HepG2 (cell line): ENCODE measurements around the gene EGFL8. TPM values are rescaled to one million over a fixed set of nuclear protein-coding genes. Genes with fewer than 3 reads are reported as not detected.

Experiments used
- ARID2 ChIP-seq: sonication (generic); formaldehyde crosslinking; IDR thresholded peaks from 2 replicates; pipeline ENCODE4 v1.8.1; 2022; ENCODE audit warnings: mild to moderate bottlenecking, missing genetic modification reagents, borderline replicate concordance
- CC2D1A ChIP-seq: sonication (generic); formaldehyde crosslinking; IDR thresholded peaks from 2 replicates; pipeline ENCODE4 v1.8.1; 2023; ENCODE audit warnings: mild to moderate bottlenecking, missing genetic modification reagents
- DNMT1 ChIP-seq: sonication (generic); formaldehyde crosslinking; IDR thresholded peaks from 2 replicates; pipeline ENCODE4 v1.5.1; 2020; ENCODE audit warnings: mild to moderate bottlenecking, missing genetic modification reagents
- FOSL1 ChIP-seq: sonication (generic); formaldehyde crosslinking; IDR thresholded peaks from 2 replicates; pipeline ENCODE4 v1.9.0; 2021; ENCODE audit warnings: missing genetic modification reagents, borderline replicate concordance
- HNRNPH1 ChIP-seq: fragments of 200-400 bp; formaldehyde crosslinking; optimal IDR thresholded peaks from 2 replicates; pipeline ENCODE3; 2017; ENCODE audit warnings: mild to moderate bottlenecking, low read depth, low read length
- KMT2B ChIP-seq: IDR thresholded peaks from 2 replicates; pipeline ENCODE4 v1.6.1; 2016; ENCODE audit warnings: missing genetic modification reagents, missing compliant biosample characterization
- NR2C2 ChIP-seq: sonication (generic); formaldehyde crosslinking; IDR thresholded peaks from 2 replicates; pipeline ENCODE4 v1.4.0; 2020; ENCODE audit warnings: missing genetic modification reagents, mild to moderate bottlenecking, moderate library complexity, borderline replicate concordance
- POLR2AphosphoS5 ChIP-seq: IDR thresholded peaks from 2 replicates; pipeline ENCODE4 v1.6.1; 2012; ENCODE audit warnings: low read depth, low read length
- SIN3A ChIP-seq: IDR thresholded peaks from 2 replicates; pipeline ENCODE4 v1.6.1; 2011; ENCODE audit warnings: low read depth, mild to moderate bottlenecking, control low read depth, low read length, borderline replicate concordance
- TAF15 ChIP-seq: fragments of 200-400 bp; formaldehyde crosslinking; IDR thresholded peaks from one replicate; pipeline ENCODE4 v1.6.1; 2018; ENCODE audit warnings: mild to moderate bottlenecking, low read depth, low read length; ENCODE audit not compliant: poor library complexity, severe bottlenecking
- TBX2 ChIP-seq: sonication (generic); formaldehyde crosslinking; IDR thresholded peaks from 2 replicates; pipeline ENCODE4 v1.5.0; 2020; ENCODE audit warnings: missing genetic modification reagents, mild to moderate bottlenecking, borderline replicate concordance
- TCF12 ChIP-seq, 2 experiments: fragments of 450-650 bp in 1 of 2; sonication (generic) in 1 of 2; formaldehyde crosslinking in 1 of 2; IDR thresholded peaks; 2 replicates each; pipeline versions ENCODE4 v1.6.1 to v1.8.0; 2017 to 2022; ENCODE audit warnings: antibody characterized with exemption in 1 of 2, mild to moderate bottlenecking in 1 of 2, missing genetic modification reagents in 1 of 2, moderate library complexity in 1 of 2
- U2AF2 ChIP-seq: fragments of 200-400 bp; formaldehyde crosslinking; IDR thresholded peaks from 2 replicates; pipeline ENCODE4 v1.6.1; 2017; ENCODE audit warnings: low read depth, mild to moderate bottlenecking, low read length
- ZMAT3 ChIP-seq: sonication (generic); formaldehyde crosslinking; conservative IDR thresholded peaks from 2 replicates; pipeline ENCODE4 v1.7.0; 2021; ENCODE audit warnings: missing genetic modification reagents
- ZNF235 ChIP-seq: sonication (generic); formaldehyde crosslinking; IDR thresholded peaks from 2 replicates; pipeline ENCODE4 v1.8.1; 2023; ENCODE audit warnings: mild to moderate bottlenecking, missing genetic modification reagents, borderline replicate concordance
- ZNF317 ChIP-seq: sonication (generic); formaldehyde crosslinking; IDR thresholded peaks from 2 replicates; pipeline ENCODE4 v1.5.0; 2020; ENCODE audit warnings: mild to moderate bottlenecking, missing genetic modification reagents
- ZNF34 ChIP-seq: sonication (generic); formaldehyde crosslinking; IDR thresholded peaks from 2 replicates; pipeline ENCODE4 v1.4.0; 2020; ENCODE audit warnings: mild to moderate bottlenecking, missing genetic modification reagents, borderline replicate concordance
- ZNF430 ChIP-seq: sonication (generic); formaldehyde crosslinking; IDR thresholded peaks from 2 replicates; pipeline ENCODE4 v1.9.0; 2021; ENCODE audit warnings: mild to moderate bottlenecking, missing genetic modification reagents
- ZNF572 ChIP-seq: sonication (generic); formaldehyde crosslinking; IDR thresholded peaks from 2 replicates; pipeline ENCODE4 v1.5.1; 2020; ENCODE audit warnings: mild to moderate bottlenecking, missing genetic modification reagents
- polyA plus RNA-seq, 8 experiments: library from polyadenylated mRNA; depleted of rRNA in 3 of 8; stranded (reverse) in 7 of 8; unstranded in 1 of 8; fragments of >200 nt; fragmentation: Illumina TruSeq in 4 of 8; extraction: Trizol in 4 of 8; gene quantifications; 2 replicates each; pipeline versions ENCODE4 v1.2.1 to v1.2.3, GENCODE V29; 2011 to 2016; ENCODE audit warnings: low read depth in 4 of 8, missing spikeins in 1 of 8, mixed read lengths in 1 of 8; ENCODE audit not compliant: insufficient read depth in 1 of 8
- total RNA-seq, 5 experiments: library from RNA; depleted of rRNA; stranded (reverse); fragments of >200 nt; fragmentation: Illumina TruSeq; extraction: Trizol; gene quantifications; 2 replicates each; pipeline ENCODE4 v1.2.3, GENCODE V29; 2016; ENCODE audit warnings: low read depth in 1 of 5
- TF ChIP-seq, protein P1 (sequence below): sonication (generic); formaldehyde crosslinking; IDR thresholded peaks from 2 replicates; pipeline ENCODE4 v1.4.0; 2020; ENCODE audit warnings: missing genetic modification reagents; ENCODE audit errors: not compliant biosample characterization
- TF ChIP-seq, protein P2 (sequence below): sonication (generic); formaldehyde crosslinking; IDR thresholded peaks from 2 replicates; pipeline ENCODE4 v1.4.0; 2020; ENCODE audit warnings: missing genetic modification reagents
- TF ChIP-seq, protein P3 (sequence below): sonication (generic); formaldehyde crosslinking; IDR thresholded peaks from 2 replicates; pipeline ENCODE4 v1.8.0; 2022; ENCODE audit warnings: missing genetic modification reagents, low read depth, mild to moderate bottlenecking, borderline replicate concordance
- TF ChIP-seq, protein P4 (sequence below): sonication (generic); formaldehyde crosslinking; IDR thresholded peaks from 2 replicates; pipeline ENCODE4 v1.8.0; 2022; ENCODE audit warnings: mild to moderate bottlenecking, missing genetic modification reagents, moderate library complexity
- TF ChIP-seq, protein P5 (sequence below): sonication (generic); formaldehyde crosslinking; conservative IDR thresholded peaks from 2 replicates; pipeline ENCODE4 v1.8.0; 2022; ENCODE audit warnings: missing genetic modification reagents

The EGFL8 gene
- total and polyA plus RNA-seq, 2 of the 13 experiments (the other 11 are each of a cell fraction or from before 2014, with no cell fraction given), result 10.0 to 11.5 TPM

DNA sequence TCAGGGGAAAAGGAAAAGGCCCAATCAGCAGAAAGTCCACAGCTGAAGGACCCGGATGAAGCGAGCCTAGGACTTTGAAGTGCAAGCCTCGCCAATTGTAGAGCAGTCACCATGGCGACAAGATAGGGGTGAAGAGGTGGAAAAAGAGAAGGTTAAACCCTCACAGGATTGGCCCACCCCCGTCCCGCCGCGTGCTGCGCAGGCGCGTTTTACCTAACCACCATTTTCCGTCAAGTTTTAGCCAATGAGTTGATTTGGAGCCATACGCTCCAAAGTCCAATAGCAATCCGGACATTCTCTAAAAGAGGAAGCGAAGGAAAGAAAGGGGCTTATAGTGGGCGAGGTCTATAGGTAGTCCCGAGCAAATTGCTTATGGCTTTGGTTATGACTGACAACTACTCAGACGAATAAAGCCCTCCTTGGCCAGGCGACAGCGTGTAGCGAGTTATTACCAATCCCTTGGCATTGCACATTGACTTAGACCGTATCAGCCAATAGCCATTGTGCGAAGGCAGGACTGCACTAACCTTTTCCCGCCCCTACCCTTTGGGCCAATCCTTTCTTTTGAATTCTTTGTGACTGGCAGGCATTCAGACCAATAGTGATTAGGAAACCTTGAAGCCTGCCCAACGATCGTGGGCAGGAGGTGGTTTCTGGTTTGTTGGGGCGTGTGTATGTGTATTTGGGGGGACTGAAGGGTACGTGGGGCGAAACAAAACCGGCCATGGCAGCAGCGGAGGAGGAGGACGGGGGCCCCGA lies 13.6 kb downstream of the EGFL8 start, which contains the start of gene RNF5 (continued):
- TF ChIP-seq, protein P1, sequence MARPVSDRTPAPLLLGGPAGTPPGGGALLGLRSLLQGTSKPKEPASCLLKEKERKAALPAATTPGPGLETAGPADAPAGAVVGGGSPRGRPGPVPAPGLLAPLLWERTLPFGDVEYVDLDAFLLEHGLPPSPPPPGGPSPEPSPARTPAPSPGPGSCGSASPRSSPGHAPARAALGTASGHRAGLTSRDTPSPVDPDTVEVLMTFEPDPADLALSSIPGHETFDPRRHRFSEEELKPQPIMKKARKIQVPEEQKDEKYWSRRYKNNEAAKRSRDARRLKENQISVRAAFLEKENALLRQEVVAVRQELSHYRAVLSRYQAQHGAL, result no peak
- peak; percentile 37; the same call in 1 of the 2 replicates for TF ChIP-seq POLR2AphosphoS5
- TF ChIP-seq, protein P2, sequence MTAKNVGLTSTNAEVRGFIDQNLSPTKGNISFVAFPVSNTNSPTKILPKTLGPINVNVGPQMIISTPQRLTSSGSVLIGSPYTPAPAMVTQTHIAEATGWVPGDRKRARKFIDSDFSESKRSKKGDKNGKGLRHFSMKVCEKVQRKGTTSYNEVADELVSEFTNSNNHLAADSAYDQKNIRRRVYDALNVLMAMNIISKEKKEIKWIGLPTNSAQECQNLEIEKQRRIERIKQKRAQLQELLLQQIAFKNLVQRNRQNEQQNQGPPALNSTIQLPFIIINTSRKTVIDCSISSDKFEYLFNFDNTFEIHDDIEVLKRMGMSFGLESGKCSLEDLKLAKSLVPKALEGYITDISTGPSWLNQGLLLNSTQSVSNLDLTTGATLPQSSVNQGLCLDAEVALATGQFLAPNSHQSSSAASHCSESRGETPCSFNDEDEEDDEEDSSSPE (CRISPR knock-in tag), result no peak; the same call in none of the 2 replicates
- no peak for TF ChIP-seq ARID2 (CRISPR knock-in tag)
- peak; percentile 75; the same call in 1 of the 2 replicates for TF ChIP-seq TBX2 (CRISPR knock-in tag)
- 0 out of 2 replicates have a peak, but pooled peaks have one; percentile 17 for TF ChIP-seq KMT2B
- TF ChIP-seq, protein P3, sequence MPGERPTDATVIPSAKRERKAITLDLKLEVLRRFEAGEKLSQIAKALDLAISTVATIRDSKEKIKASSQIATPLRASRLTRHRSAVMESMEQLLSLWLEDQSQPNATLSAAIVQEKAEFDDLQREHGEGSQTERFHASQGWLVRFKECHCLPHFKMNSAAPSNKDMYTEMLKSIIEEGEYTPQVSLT (CRISPR knock-in tag), result no peak
- TF ChIP-seq, protein P4, sequence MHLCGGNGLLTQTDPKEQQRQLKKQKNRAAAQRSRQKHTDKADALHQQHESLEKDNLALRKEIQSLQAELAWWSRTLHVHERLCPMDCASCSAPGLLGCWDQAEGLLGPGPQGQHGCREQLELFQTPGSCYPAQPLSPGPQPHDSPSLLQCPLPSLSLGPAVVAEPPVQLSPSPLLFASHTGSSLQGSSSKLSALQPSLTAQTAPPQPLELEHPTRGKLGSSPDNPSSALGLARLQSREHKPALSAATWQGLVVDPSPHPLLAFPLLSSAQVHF (CRISPR knock-in tag), result no peak
- TF ChIP-seq ZNF572 (CRISPR knock-in tag), result no peak
- 0 out of 2 replicates have a peak, but pooled peaks have one; percentile 24 for TF ChIP-seq ZMAT3
- no peak for TF ChIP-seq TAF15
- TF ChIP-seq FOSL1 (CRISPR knock-in tag), result no peak
- TF ChIP-seq, protein P5, sequence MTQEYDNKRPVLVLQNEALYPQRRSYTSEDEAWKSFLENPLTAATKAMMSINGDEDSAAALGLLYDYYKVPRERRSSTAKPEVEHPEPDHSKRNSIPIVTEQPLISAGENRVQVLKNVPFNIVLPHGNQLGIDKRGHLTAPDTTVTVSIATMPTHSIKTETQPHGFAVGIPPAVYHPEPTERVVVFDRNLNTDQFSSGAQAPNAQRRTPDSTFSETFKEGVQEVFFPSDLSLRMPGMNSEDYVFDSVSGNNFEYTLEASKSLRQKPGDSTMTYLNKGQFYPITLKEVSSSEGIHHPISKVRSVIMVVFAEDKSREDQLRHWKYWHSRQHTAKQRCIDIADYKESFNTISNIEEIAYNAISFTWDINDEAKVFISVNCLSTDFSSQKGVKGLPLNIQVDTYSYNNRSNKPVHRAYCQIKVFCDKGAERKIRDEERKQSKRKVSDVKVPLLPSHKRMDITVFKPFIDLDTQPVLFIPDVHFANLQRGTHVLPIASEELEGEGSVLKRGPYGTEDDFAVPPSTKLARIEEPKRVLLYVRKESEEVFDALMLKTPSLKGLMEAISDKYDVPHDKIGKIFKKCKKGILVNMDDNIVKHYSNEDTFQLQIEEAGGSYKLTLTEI (CRISPR knock-in tag), result no peak
- TF ChIP-seq TCF12 (IDR thresholded peaks at IDR 0.05), result no peak
- no peak for TF ChIP-seq TCF12 (CRISPR knock-in tag; IDR thresholded peaks at IDR 0.05)
- TF ChIP-seq CC2D1A, result no peak
- no peak; the same call in 1 of the 2 replicates for TF ChIP-seq ZNF430 (CRISPR knock-in tag)
- TF ChIP-seq NR2C2 (CRISPR knock-in tag), result 0 out of 2 replicates have a peak, but pooled peaks have one; percentile 12
- no peak for TF ChIP-seq ZNF317 (CRISPR knock-in tag)
- TF ChIP-seq DNMT1 (CRISPR knock-in tag), result no peak
- TF ChIP-seq ZNF235, result no peak
- TF ChIP-seq HNRNPH1, result no peak
- peak; percentile 75; the same call in 1 of the 2 replicates for TF ChIP-seq SIN3A
- TF ChIP-seq ZNF34 (CRISPR knock-in tag), result no peak
- TF ChIP-seq U2AF2, result peak; percentile 91
